ENCODE measurements around the gene NOBOX.

Gene NOBOX

DNA sequence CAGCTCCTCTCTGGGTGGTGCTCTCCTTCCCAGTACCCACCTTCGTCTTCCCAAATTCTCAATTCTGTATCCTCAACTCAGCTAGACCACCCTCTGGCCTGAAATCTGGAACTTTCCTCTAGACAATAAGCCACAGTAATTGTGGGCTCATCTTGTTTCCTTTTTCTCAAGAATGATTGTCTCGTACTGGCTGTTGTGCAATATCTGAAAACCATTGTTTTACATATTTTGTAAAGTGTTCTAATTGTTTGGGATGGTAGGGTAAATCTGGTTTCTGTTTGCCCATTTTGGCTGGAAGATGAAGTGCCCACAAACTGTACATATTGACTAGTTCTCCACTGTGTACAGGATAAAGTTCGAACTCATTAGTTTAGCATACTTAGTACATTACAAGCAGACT is 11.3 kb upstream of the NOBOX start:
- Histone ChIP-seq H3K9me3 (ENCODE audit: control insufficient read depth in 1 of 2, low read length in 2 of 2) (no peaks in the 10 kb centered on the region), H3K4me3 (ENCODE audit: low read depth in 1 of 2, low read length in 2 of 2) (no peak overlapping the region), H3K36me3 (ENCODE audit: control insufficient read depth in 1 of 2, insufficient read depth in 2 of 2, low read length in 2 of 2) (no peaks in the 10 kb centered on the region), H3K27ac (ENCODE audit: low read length) (no peak overlapping the region), H3K27me3 (ENCODE audit: low read depth, low read length) (no peaks in the 10 kb centered on the region), H3K4me1 (ENCODE audit: control insufficient read depth in 1 of 2, insufficient read depth in 2 of 2, low read length in 2 of 2) (no peaks in the 10 kb centered on the region)

DNA sequence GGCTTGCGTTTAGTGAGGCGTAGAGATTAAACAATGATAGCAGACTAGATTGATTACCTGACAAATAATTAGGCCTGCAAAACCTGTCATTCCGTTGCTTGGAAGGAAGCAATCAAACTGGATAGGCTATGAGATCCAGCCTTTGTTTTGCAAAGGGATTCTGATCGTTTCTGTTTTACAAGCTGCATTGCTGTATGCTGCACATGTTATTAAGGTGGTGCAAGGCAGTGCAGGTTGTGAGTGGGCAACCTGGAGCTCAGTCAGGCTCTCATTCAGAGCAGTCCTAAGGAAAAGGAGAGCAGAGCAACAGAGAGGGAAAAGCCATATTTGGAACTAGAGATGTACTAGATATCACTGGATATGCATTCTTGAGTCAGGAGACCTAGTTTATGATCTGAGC is 6.9 kb upstream of the NOBOX start:
- H3K9me3 ChIP-seq (ENCODE audit: control insufficient read depth in 1 of 2, low read length in 2 of 2): no peaks in the 10 kb centered on the region
- no peaks in the 10 kb centered on the region for H3K36me3 ChIP-seq (ENCODE audit: control insufficient read depth in 1 of 2, insufficient read depth in 2 of 2, low read length in 2 of 2)
- peaks cover 0 to 5% of the 10 kb centered on the region in 2 donors for H3K4me1 ChIP-seq (ENCODE audit: control insufficient read depth in 1 of 2, insufficient read depth in 2 of 2, low read length in 2 of 2)
- no peak overlapping the region for H3K4me3 ChIP-seq (ENCODE audit: low read depth in 1 of 2, low read length in 2 of 2)
- H3K27ac ChIP-seq (ENCODE audit: low read length): no peak overlapping the region
- H3K27me3 ChIP-seq (ENCODE audit: low read depth, low read length): no peaks in the 10 kb centered on the region

DNA sequence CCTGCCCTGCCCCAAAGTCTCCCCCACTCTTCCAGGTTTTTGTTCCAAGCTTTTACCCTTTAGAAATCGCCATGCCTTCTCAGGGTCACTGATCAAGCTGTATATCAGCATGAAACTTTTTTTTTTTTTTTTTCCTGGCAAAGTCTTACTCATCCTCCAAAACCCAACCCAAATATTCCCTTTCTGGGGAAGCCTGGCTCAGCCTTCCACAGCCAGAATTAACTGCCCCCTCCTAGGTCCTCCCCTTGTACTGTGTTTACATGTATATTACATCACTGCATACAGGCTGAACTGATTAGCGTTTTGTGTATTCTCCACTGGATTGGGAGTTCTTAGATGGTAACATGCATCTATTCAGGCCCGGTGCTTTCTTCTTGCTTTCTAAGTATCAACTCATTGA is 4.6 kb upstream of the NOBOX start:
- H3K4me3 ChIP-seq (ENCODE audit: low read depth in 1 of 2, low read length in 2 of 2): no peak overlapping the region
- no peak overlapping the region for H3K27ac ChIP-seq (ENCODE audit: low read length)
- H3K9me3 ChIP-seq (ENCODE audit: control insufficient read depth in 1 of 2, low read length in 2 of 2): no peaks in the 10 kb centered on the region
- peaks cover 0 to 5% of the 10 kb centered on the region in 2 donors for H3K4me1 ChIP-seq (ENCODE audit: control insufficient read depth in 1 of 2, insufficient read depth in 2 of 2, low read length in 2 of 2)
- H3K27me3 ChIP-seq (ENCODE audit: low read depth, low read length): no peaks in the 10 kb centered on the region
- no peaks in the 10 kb centered on the region for H3K36me3 ChIP-seq (ENCODE audit: control insufficient read depth in 1 of 2, insufficient read depth in 2 of 2, low read length in 2 of 2)

DNA sequence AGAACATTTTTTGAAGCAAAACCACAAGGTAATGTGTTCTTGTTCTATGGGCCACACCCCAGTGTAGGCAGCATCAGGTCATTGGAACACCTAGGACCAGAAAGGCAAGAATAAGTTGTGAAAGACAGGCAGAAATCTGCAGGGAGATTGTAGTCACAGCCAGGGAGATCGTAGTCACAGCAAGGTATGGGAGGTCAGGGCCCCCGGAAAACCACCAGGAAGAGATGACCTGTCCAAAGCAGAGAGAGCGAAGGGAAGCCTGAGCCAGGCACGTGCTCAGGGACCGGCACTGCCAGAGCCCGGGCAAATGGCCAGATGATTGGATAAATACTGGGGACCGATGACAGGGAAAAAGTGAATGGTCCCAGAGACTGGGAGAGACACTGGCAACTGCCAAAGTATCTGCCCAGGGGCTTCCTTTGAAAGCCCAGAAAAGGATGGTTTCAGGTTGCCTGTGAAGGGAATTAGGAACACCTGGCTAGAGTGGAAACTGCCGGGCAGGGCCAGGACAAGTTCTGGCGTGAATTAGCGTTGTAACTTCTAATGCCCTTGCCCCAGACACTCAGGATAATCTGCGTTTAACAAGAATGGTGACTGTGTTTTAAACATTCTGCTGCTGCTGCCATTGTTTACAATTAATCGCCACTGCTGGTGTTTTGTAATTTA is 3.9 kb upstream of the NOBOX start:
- Histone ChIP-seq H3K9me3 (ENCODE audit: control insufficient read depth in 1 of 2, low read length in 2 of 2) (no peaks in the 10 kb centered on the region), H3K4me1 (ENCODE audit: control insufficient read depth in 1 of 2, insufficient read depth in 2 of 2, low read length in 2 of 2) (peaks cover 0 to 5% of the 10 kb centered on the region in 2 donors), H3K27me3 (ENCODE audit: low read depth, low read length) (no peaks in the 10 kb centered on the region), H3K4me3 (ENCODE audit: low read depth in 1 of 2, low read length in 2 of 2) (no peak overlapping the region), H3K27ac (ENCODE audit: low read length) (no peak overlapping the region), H3K36me3 (ENCODE audit: control insufficient read depth in 1 of 2, insufficient read depth in 2 of 2, low read length in 2 of 2) (no peaks in the 10 kb centered on the region)

DNA sequence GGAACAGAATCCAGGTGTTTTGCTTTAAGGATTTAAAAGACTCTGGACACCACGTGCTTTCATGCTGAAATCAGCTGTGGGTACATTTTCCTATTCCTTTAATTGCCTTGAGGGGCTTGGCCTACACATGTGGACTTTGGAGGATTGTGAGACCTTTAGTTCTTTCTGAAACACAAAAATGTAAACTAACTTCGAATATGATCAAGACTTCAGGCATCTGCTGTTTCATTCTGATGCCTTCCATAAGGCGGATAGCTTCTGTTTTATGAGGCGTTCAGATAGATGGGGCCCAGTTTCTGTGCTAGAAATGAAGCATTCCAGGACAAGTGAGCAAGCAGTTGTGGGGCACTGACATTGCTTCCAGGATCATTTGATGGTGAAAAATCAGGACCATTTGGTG is 1.5 kb upstream of the NOBOX start:
- Histone ChIP-seq H3K9me3 (ENCODE audit: control insufficient read depth in 1 of 2, low read length in 2 of 2) (no peaks in the 10 kb centered on the region), H3K27ac (ENCODE audit: low read length) (no peak overlapping the region), H3K4me1 (ENCODE audit: control insufficient read depth in 1 of 2, insufficient read depth in 2 of 2, low read length in 2 of 2) (peaks cover 0 to 5% of the 10 kb centered on the region in 2 donors), H3K4me3 (ENCODE audit: low read depth in 1 of 2, low read length in 2 of 2) (no peak overlapping the region), H3K36me3 (ENCODE audit: control insufficient read depth in 1 of 2, insufficient read depth in 2 of 2, low read length in 2 of 2) (no peaks in the 10 kb centered on the region), H3K27me3 (ENCODE audit: low read depth, low read length) (no peaks in the 10 kb centered on the region)

DNA sequence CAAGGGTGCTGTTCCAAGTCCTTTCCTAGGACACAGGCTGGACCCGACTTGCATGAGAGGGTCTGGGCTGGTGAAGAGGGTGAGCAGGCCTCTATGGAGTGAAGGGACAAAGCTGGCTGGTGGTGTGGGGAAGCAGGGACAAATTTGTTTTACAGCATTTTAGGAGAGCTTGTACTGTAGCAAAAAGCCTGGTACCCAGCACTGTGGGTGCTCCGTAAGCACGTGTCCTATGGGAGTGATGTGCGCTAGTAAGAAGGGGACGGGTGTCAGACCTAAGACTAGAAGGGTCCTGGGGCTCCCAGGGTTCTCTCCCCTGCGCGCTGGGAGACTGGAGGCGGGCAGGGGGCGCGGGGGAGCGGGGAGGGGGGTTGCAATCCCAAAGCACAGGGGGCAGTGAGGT is 391 bp downstream of the NOBOX start:
- H3K36me3 ChIP-seq (ENCODE audit: control insufficient read depth in 1 of 2, insufficient read depth in 2 of 2, low read length in 2 of 2): no peaks in the 10 kb centered on the region
- no peak overlapping the region for H3K4me3 ChIP-seq (ENCODE audit: low read depth in 1 of 2, low read length in 2 of 2)
- no peaks in the 10 kb centered on the region for H3K9me3 ChIP-seq (ENCODE audit: control insufficient read depth in 1 of 2, low read length in 2 of 2)
- H3K4me1 ChIP-seq (ENCODE audit: control insufficient read depth in 1 of 2, insufficient read depth in 2 of 2, low read length in 2 of 2): peaks cover 0 to 5% of the 10 kb centered on the region in 2 donors
- H3K27ac ChIP-seq (ENCODE audit: low read length): no peak overlapping the region
- no peaks in the 10 kb centered on the region for H3K27me3 ChIP-seq (ENCODE audit: low read depth, low read length)

DNA sequence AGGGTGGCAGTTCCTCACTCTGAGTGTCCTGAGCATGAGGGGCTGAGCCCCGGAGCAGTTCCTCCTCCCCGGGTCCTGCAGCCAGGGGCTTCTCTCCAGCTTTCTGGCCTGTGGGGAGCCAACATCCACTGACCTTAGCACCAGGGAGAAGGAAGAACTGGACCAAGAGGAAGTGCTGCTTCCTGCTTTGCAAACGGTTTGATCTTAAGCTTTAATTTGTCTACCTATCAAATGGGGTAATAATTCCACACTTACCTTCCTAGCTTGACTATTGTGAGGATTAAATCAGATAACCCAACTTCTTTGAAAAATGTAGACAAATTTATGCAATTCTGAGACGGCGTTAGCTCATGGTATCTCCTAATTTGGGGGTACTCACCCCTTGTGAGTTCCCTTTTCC is 2.0 kb downstream of the NOBOX start:
- Histone ChIP-seq H3K9me3 (ENCODE audit: control insufficient read depth in 1 of 2, low read length in 2 of 2) (no peaks in the 10 kb centered on the region), H3K27me3 (ENCODE audit: low read depth, low read length) (no peaks in the 10 kb centered on the region), H3K4me1 (ENCODE audit: control insufficient read depth in 1 of 2, insufficient read depth in 2 of 2, low read length in 2 of 2) (no peaks in the 10 kb centered on the region), H3K4me3 (ENCODE audit: low read depth in 1 of 2, low read length in 2 of 2) (no peak overlapping the region), H3K27ac (ENCODE audit: low read length) (no peak overlapping the region), H3K36me3 (ENCODE audit: control insufficient read depth in 1 of 2, insufficient read depth in 2 of 2, low read length in 2 of 2) (no peaks in the 10 kb centered on the region)

DNA sequence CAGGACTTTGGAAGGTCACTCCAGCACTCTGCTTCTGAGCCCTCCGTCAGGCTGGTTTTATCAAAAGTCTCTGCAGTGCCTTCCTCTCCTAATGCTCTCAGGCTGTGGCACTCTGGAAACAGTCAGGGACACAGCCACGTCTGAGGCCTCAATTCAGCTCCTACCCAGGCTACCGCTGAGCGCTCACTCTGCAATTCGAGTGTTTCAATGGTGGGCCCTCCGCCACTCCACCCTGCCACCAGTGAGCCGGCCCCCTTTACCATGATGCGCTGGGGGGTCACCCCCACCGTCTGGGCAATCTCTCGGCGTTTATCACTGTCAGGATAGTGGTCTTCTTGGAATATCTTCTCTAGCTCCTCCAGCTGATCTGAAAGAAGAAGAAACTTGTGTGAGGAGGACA is 3.5 kb downstream of the NOBOX start:
- Histone ChIP-seq H3K27me3 (ENCODE audit: low read depth, low read length) (no peaks in the 10 kb centered on the region), H3K4me3 (ENCODE audit: low read depth in 1 of 2, low read length in 2 of 2) (no peak overlapping the region), H3K9me3 (ENCODE audit: control insufficient read depth in 1 of 2, low read length in 2 of 2) (no peaks in the 10 kb centered on the region), H3K27ac (ENCODE audit: low read length) (no peak overlapping the region), H3K36me3 (ENCODE audit: control insufficient read depth in 1 of 2, insufficient read depth in 2 of 2, low read length in 2 of 2) (no peaks in the 10 kb centered on the region), H3K4me1 (ENCODE audit: control insufficient read depth in 1 of 2, insufficient read depth in 2 of 2, low read length in 2 of 2) (no peaks in the 10 kb centered on the region)

DNA sequence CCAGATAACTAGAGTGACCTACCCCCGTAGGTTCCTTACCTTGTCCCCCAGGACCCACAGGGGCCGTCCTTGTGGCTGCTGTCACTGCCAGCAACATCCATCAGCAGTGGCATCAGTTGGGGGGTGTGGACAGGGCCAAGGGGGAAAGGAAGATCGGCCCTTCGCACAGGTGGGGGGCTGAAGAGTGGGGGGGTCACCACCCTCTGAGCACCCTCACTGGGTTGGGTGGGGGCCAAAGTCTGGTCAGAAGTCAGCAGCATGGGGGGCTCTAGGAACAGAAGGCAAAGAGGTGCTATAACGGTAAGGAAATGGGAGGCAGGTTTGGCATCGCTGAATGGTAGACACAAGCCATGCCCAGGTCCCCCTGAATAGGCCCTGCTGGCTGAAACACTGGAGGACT is 4.6 kb downstream of the NOBOX start:
- Histone ChIP-seq H3K36me3 (ENCODE audit: control insufficient read depth in 1 of 2, insufficient read depth in 2 of 2, low read length in 2 of 2) (no peaks in the 10 kb centered on the region), H3K4me3 (ENCODE audit: low read depth in 1 of 2, low read length in 2 of 2) (no peak overlapping the region), H3K9me3 (ENCODE audit: control insufficient read depth in 1 of 2, low read length in 2 of 2) (no peaks in the 10 kb centered on the region), H3K4me1 (ENCODE audit: control insufficient read depth in 1 of 2, insufficient read depth in 2 of 2, low read length in 2 of 2) (no peaks in the 10 kb centered on the region), H3K27ac (ENCODE audit: low read length) (no peak overlapping the region), H3K27me3 (ENCODE audit: low read depth, low read length) (no peaks in the 10 kb centered on the region)

DNA sequence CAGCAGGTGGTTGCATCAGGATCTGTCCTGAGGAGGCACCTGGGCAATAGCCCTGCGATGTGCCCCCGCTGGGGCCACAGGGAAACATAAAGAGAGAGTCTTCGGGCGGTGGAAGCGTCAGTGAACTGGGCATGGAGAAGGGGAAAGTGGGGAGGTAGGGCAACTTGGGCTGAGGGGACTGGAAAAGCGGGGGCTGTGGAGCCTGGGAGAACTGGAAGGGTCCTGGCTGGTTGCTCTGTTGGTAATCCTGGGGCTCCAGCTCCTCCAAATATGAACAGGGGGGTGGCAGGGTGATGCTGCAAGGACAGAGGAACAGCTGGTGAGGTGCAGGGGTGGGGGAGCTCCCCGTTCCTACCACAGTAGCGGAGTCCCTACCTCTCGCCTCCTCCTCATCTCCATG is 5.2 kb downstream of the NOBOX start:
- Histone ChIP-seq H3K9me3 (ENCODE audit: control insufficient read depth in 1 of 2, low read length in 2 of 2) (no peaks in the 10 kb centered on the region), H3K27ac (ENCODE audit: low read length) (no peak overlapping the region), H3K27me3 (ENCODE audit: low read depth, low read length) (no peaks in the 10 kb centered on the region), H3K36me3 (ENCODE audit: control insufficient read depth in 1 of 2, insufficient read depth in 2 of 2, low read length in 2 of 2) (no peaks in the 10 kb centered on the region), H3K4me3 (ENCODE audit: low read depth in 1 of 2, low read length in 2 of 2) (no peak overlapping the region), H3K4me1 (ENCODE audit: control insufficient read depth in 1 of 2, insufficient read depth in 2 of 2, low read length in 2 of 2) (no peaks in the 10 kb centered on the region)

DNA sequence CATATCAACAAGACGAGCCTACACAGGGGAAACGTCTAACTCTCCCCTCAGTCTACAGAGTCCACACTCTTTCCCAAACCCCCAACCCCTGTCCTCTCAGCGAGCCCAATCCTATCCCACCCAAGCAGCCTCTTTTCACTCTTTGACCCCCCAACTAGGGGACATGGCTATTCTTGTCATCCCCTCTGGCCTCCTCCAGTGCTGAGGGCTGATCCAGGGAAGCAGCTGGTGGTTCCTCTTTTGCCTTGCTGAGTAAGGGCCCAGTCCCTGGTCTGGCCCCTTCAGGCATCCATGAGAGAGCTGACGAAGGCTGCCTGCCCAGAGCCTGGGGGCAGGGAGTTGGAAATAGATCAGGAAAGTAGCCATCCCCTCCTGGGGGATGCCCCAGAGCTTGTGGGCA is 6.4 kb downstream of the NOBOX start:
- Histone ChIP-seq H3K27me3 (ENCODE audit: low read depth, low read length) (no peaks in the 10 kb centered on the region), H3K4me1 (ENCODE audit: control insufficient read depth in 1 of 2, insufficient read depth in 2 of 2, low read length in 2 of 2) (no peaks in the 10 kb centered on the region), H3K27ac (ENCODE audit: low read length) (no peak overlapping the region), H3K4me3 (ENCODE audit: low read depth in 1 of 2, low read length in 2 of 2) (no peak overlapping the region), H3K9me3 (ENCODE audit: control insufficient read depth in 1 of 2, low read length in 2 of 2) (no peaks in the 10 kb centered on the region), H3K36me3 (ENCODE audit: control insufficient read depth in 1 of 2, insufficient read depth in 2 of 2, low read length in 2 of 2) (no peaks in the 10 kb centered on the region)

DNA sequence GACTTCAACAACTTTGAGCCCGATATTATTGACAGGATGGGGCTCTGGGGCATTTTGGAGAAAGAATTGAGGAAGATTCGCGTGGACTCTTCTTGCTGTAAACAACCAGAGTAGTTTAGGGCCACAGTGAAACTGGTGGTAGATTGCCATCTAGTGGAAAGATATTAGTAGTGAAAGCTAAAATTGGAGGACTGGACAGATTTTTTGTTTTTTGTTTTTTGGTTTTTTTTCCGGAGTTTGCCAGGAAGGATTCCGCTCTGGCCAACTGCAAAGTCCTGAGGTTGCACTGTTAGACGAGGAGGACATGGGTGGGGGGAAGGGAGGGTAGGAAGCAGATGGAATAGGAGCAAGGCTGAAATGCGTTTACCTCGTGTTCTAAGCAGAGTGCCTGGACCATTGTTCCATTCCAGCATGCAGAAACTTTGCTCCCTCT is 11.7 kb downstream of the NOBOX start:
- no peaks in the 10 kb centered on the region for H3K27me3 ChIP-seq (ENCODE audit: low read depth, low read length)
- no peaks in the 10 kb centered on the region for H3K9me3 ChIP-seq (ENCODE audit: control insufficient read depth in 1 of 2, low read length in 2 of 2)
- peak overlapping the region; percentile 31 to 37 for H3K4me3 ChIP-seq (ENCODE audit: low read depth in 1 of 2, low read length in 2 of 2)
- H3K27ac ChIP-seq (ENCODE audit: low read length): no peak overlapping the region
- H3K4me1 ChIP-seq (ENCODE audit: control insufficient read depth in 1 of 2, insufficient read depth in 2 of 2, low read length in 2 of 2): peaks cover 0 to 6% of the 10 kb centered on the region in 2 donors
- no peaks in the 10 kb centered on the region for H3K36me3 ChIP-seq (ENCODE audit: control insufficient read depth in 1 of 2, insufficient read depth in 2 of 2, low read length in 2 of 2)

Data from muscle layer of duodenum (tissue), 2 donors.